ENCODE measurements around the gene BUB3. TPM values are rescaled to one million over a fixed set of nuclear protein-coding genes. Genes with fewer than 3 reads are reported as not detected.

The BUB3 gene
- total and polyA plus RNA-seq, 2 of the 8 experiments (the other 6 are each of a cell fraction or from before 2014, with no cell fraction given): 183 to 207 TPM

GRCh38 chr10:123149568-123150270, 4.5 kb upstream of the BUB3 start (continued):
- TF ChIP-seq EZH2 (IDR thresholded peaks at IDR 0.05; ENCODE audit: low read depth, low read length, severe bottlenecking) (peak; percentile 96), BRCA1 (IDR thresholded peaks at IDR 0.05; ENCODE audit: low read depth, low read length) (no peak), CHD7 (IDR thresholded peaks at IDR 0.05; ENCODE audit: insufficient replicate concordance, low read length) (no peak), ASH2L (IDR thresholded peaks at IDR 0.05; ENCODE audit: low read length) (peak; percentile 62), BACH1 (IDR thresholded peaks at IDR 0.05; ENCODE audit: low read length) (no peak), SIRT6 (IDR thresholded peaks at IDR 0.05; ENCODE audit: low read length) (no peak), BCL11A (IDR thresholded peaks at IDR 0.05; ENCODE audit: low read depth in 2 of 2, low read length in 2 of 2) (no peak)

All from H1 (cell line).